H1 (cell line): ENCODE measurements around the gene WDR77. TPM values are rescaled to one million over a fixed set of nuclear protein-coding genes. Genes with fewer than 3 reads are reported as not detected.

ENCODE experiments used
- CHD1 ChIP-seq: IDR thresholded peaks from 2 replicates; pipeline ENCODE4 v1.6.1; 2012; ENCODE audit warnings: low read depth, low read length, improper control_type of control experiment
- FOSL1 ChIP-seq: IDR thresholded peaks from 2 replicates; pipeline ENCODE4 v1.6.1; 2011; ENCODE audit warnings: mild to moderate bottlenecking, low read depth, low read length, moderate library complexity; ENCODE audit not compliant: insufficient read depth
- GABPA ChIP-seq: IDR thresholded peaks from 2 replicates; pipeline ENCODE4 v1.6.1; 2011; ENCODE audit warnings: mild to moderate bottlenecking, low read length, moderate library complexity, borderline replicate concordance; ENCODE audit not compliant: insufficient read depth
- HDAC2 ChIP-seq, 2 experiments: fragments of 300-600 bp in 1 of 2; sonication (generic) in 1 of 2; IDR thresholded peaks; 2 replicates each; pipeline ENCODE4 v1.6.1; 2011 to 2012; ENCODE audit warnings: low read depth in 2 of 2, low read length in 2 of 2, mild to moderate bottlenecking in 2 of 2, moderate library complexity in 2 of 2, borderline replicate concordance in 1 of 2, inconsistent platforms in 1 of 2
- KDM4A ChIP-seq: IDR thresholded peaks from one replicate; pipeline ENCODE4 v1.7.1; 2012; ENCODE audit warnings: low read depth, mild to moderate bottlenecking, moderate library complexity, low read length, inconsistent platforms; ENCODE audit not compliant: severe bottlenecking
- SAP30 ChIP-seq: fragments of 300-600 bp; sonication (generic); IDR thresholded peaks from 2 replicates; pipeline ENCODE4 v1.7.1; 2012; ENCODE audit warnings: low read length, moderate library complexity, mild to moderate bottlenecking, inconsistent platforms; ENCODE audit not compliant: insufficient read depth, insufficient replicate concordance
- SIRT6 ChIP-seq: IDR thresholded peaks from one replicate; pipeline ENCODE4 v1.7.1; 2012; ENCODE audit warnings: low read length, inconsistent platforms
- polyA plus RNA-seq, 7 experiments: library from polyadenylated mRNA; depleted of rRNA in 3 of 7; stranded (reverse) in 5 of 7; unstranded in 2 of 7; fragments of >200 nt in 5 of 7; fragments of 200-250 nt in 2 of 7; gene quantifications; 1 replicate in 5 of 7; 2 replicates in 1 of 7; 4 replicates in 1 of 7; pipeline versions ENCODE4 v1.2.1 to v1.2.3, GENCODE V29; 2011 to 2013; ENCODE audit warnings: missing spikeins in 2 of 7, mixed read lengths in 2 of 7
- total RNA-seq: library from RNA; stranded (reverse); fragmentation: NEBNext Ultra II Directional; extraction: Animal tissue kit (Norgen Biotek cat#: 25700); gene quantifications from 2 replicates; pipeline ENCODE4 v1.2.1, GENCODE V29; 2021

WDR77 gene
- total and polyA plus RNA-seq, 2 of the 8 experiments (the other 6 are each of a cell fraction or from before 2014, with no cell fraction given) = 66.0 to 156 TPM

DNA sequence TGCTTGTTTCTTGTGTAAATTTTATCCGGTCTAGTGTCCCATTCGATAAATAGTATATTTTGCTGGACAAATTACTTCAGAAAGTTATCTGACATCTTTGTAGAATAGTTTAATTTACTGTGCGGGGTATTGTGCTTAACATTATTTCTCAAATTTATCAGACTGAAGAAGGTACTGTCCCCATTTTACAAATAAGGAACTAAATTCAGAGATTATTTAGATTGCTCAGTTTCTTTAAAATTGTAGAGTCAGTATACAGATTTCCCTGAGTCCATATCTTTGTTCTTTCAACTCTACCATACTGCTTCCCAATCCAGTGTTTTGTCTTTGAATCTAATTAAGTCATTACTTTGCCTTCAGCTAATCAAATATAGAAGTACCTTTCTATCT lies 6.6 kb upstream of the WDR77 start (continued):
- TF ChIP-seq SAP30 = no peak
- no peak for TF ChIP-seq SIRT6
- no peak for TF ChIP-seq HDAC2 (IDR thresholded peaks at IDR 0.05; ENCODE audit: borderline replicate concordance in 1 of 2, low read depth in 2 of 2, low read length in 2 of 2)
- no peak for TF ChIP-seq GABPA
- no peak for TF ChIP-seq KDM4A
- no peak for TF ChIP-seq FOSL1
- no peak for TF ChIP-seq CHD1
